CD8-positive, alpha-beta memory T cell (primary cell): ENCODE measurements around the gene NAA35. TPM values are rescaled to one million over a fixed set of nuclear protein-coding genes. Genes with fewer than 3 reads are reported as not detected.
A peak's percentile ranks its signal among the peaks of the same experiment; 100 is the strongest.

ENCODE experiments used
- CTCF ChIA-PET: fragments of 350-600 bp; sonication (Branson Sonifier 250); formaldehyde crosslinking; loops from one replicate; lab custom pipeline; 2021; ENCODE audit warnings: antibody characterized with exemption; lab: Charles Lee
- POLR2A ChIA-PET: fragments of 350-600 bp; sonication (Branson Sonifier 250); formaldehyde crosslinking; loops from one replicate; lab custom pipeline; 2021; ENCODE audit warnings: antibody characterized with exemption; lab: Charles Lee
- DNase-seq, 5 donors: peaks; one replicate each; pipeline versions ENCODE4 v3.0.0 to v3.0.0-alpha.2; 2020 to 2022; ENCODE audit warnings: mixed read lengths in 1 of 5
- H3K27ac ChIP-seq: one replicate; pipeline ENCODE4 v1.7.0; 2013; ENCODE audit warnings: low read depth, mild to moderate bottlenecking, low read length, moderate library complexity
- H3K27me3 ChIP-seq: 2 replicates; pipeline ENCODE4 v1.7.0; 2013; ENCODE audit warnings: low read length, mild to moderate bottlenecking; ENCODE audit not compliant: insufficient read depth, poor library complexity, severe bottlenecking
- H3K36me3 ChIP-seq: 2 replicates; pipeline ENCODE4 v1.7.0; 2013; ENCODE audit warnings: mild to moderate bottlenecking, low read length, moderate library complexity; ENCODE audit not compliant: insufficient read depth
- H3K4me1 ChIP-seq: 2 replicates; pipeline ENCODE4 v1.7.0; 2013; ENCODE audit warnings: mild to moderate bottlenecking, low read length, moderate library complexity; ENCODE audit not compliant: insufficient read depth
- H3K4me3 ChIP-seq: 2 replicates; pipeline ENCODE4 v1.7.0; 2013; ENCODE audit warnings: mild to moderate bottlenecking, low read length
- H3K9me3 ChIP-seq: 2 replicates; pipeline ENCODE4 v1.7.0; 2013; ENCODE audit warnings: mild to moderate bottlenecking, low read length
- H3K27ac Mint-ChIP-seq, 8 donors: one replicate each; pipeline ENCODE4 v1.8.0; 2020 to 2021; ENCODE audit warnings: mixed read lengths in 8 of 8, mild to moderate bottlenecking in 6 of 8, inconsistent platforms in 3 of 8, moderate library complexity in 3 of 8
- H3K27me3 Mint-ChIP-seq, 2 donors: one replicate each; pipeline ENCODE4 v1.8.0; 2020 to 2021; ENCODE audit warnings: mixed read lengths in 2 of 2, mild to moderate bottlenecking in 1 of 2, moderate library complexity in 1 of 2
- H3K36me3 Mint-ChIP-seq, 3 donors: one replicate each; pipeline ENCODE4 v1.8.0; 2020 to 2021; ENCODE audit warnings: mixed read lengths in 3 of 3, inconsistent platforms in 1 of 3, mild to moderate bottlenecking in 1 of 3
- H3K4me1 Mint-ChIP-seq, 3 donors: one replicate each; pipeline ENCODE4 v1.8.0; 2020 to 2021; ENCODE audit warnings: mixed read lengths in 3 of 3, inconsistent platforms in 1 of 3, mild to moderate bottlenecking in 1 of 3
- H3K4me3 Mint-ChIP-seq, 7 donors: one replicate each; pipeline ENCODE4 v1.8.0; 2020 to 2021; ENCODE audit warnings: mixed read lengths in 7 of 7, mild to moderate bottlenecking in 6 of 7, moderate library complexity in 4 of 7, inconsistent platforms in 2 of 7
- H3K9me3 Mint-ChIP-seq, 5 donors: one replicate each; pipeline ENCODE4 v1.8.0; 2020 to 2022; ENCODE audit warnings: mixed read lengths in 5 of 5, mild to moderate bottlenecking in 3 of 5, moderate library complexity in 2 of 5, inconsistent platforms in 1 of 5
- polyA plus RNA-seq: library from polyadenylated mRNA; unstranded; fragments of 300-500 nt; fragmentation: Illumina TruSeq; gene quantifications from one replicate; pipeline ENCODE4 v1.2.3, GENCODE V29; 2021
- total RNA-seq, 2 experiments: library from RNA; stranded (reverse); gene quantifications; one replicate each; pipeline ENCODE4 v1.2.3, GENCODE V29; 2021

The NAA35 gene
- total and polyA plus RNA-seq, 3 experiments from 2014 or later: 13.5 to 34.1 (median 32.8) TPM

DNA sequence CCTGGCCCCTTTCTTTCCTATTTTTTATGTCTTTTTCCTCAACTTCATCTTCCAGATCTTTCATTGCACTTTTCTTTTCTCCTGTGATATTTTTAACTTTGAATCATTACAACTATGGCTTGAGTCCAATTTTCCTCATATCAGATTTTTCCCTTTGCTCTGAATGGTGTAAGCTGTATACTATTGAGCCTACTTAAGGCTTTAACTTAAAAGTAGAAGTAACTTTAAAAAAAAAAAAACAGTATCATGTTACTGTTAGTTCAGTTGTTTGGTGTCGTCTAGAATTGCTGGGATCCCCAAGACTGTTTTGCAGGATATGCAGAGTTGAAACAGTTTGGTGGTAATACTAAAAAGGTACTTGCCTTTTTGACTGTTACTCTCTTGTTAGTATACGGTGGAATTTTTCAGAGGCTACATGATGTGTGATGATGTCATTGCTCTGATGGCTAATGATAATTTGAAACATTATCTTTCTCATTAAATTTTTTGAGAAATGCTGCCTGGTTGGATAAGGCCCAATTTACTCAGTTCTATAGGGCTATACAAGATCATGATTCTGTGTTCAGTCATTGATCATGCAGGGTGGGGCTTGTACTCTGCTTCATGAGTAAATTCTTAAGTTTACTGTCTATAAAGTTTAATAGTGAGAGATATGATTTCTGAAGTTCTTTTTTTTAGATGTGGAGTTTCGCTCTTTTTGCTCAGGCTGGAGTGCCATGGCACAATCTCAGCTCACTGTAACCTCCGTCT lies 8.8 kb downstream of the NAA35 start:
- Mint-ChIP-seq H3K4me3 (peak overlapping the region in 1 of 7 donors; percentile 36), H3K27ac (peak overlapping the region in 2 of 8 donors; percentile 5 to 63), H3K4me1 (peaks cover 32 to 63% (median 55%) of the 10 kb centered on the region in 3 donors), H3K9me3 (no peaks in the 10 kb centered on the region), H3K36me3 (peaks cover 7 to 73% (median 32%) of the 10 kb centered on the region in 3 donors), H3K27me3 (no peaks in the 10 kb centered on the region)
- H3K27me3 ChIP-seq: no peaks in the 10 kb centered on the region
- DNase-seq: no peak
- H3K27ac ChIP-seq: no peak overlapping the region
- ChIA-PET POLR2A (no interaction called here), CTCF (no interaction called here)
- no peak overlapping the region for H3K4me3 ChIP-seq
- no peaks in the 10 kb centered on the region for H3K36me3 ChIP-seq
- no peaks in the 10 kb centered on the region for H3K9me3 ChIP-seq
- H3K4me1 ChIP-seq: no peaks in the 10 kb centered on the region

DNA sequence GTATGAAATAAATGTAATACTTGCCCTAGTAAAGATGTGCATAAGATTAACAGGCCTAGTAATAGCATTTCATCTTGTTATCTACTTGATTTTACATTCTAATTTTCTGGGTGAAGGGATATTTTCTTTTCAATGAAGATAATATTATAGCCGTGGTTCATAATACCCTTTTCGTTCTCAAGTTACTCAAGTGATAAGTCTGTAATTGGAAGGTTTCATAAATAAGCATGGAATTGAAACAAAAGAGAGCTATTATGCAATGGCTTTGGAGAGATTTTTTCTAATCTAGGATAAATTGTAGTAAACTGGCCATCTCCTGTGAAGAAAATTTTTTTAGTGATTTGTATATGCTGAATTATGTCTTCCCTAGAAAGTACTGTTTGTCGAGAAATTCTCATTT lies 19.0 kb downstream of the NAA35 start:
- Histone ChIP-seq H3K36me3 (peaks cover 46% of the 10 kb centered on the region), H3K9me3 (no peaks in the 10 kb centered on the region), H3K4me3 (no peak overlapping the region), H3K27ac (no peak overlapping the region), H3K27me3 (no peaks in the 10 kb centered on the region), H3K4me1 (no peaks in the 10 kb centered on the region)
- Mint-ChIP-seq H3K9me3 (no peaks in the 10 kb centered on the region), H3K27ac (peak overlapping the region in 1 of 8 donors; percentile 9), H3K4me1 (peaks cover 6 to 10% (median 8%) of the 10 kb centered on the region in 3 donors), H3K4me3 (no peak overlapping the region), H3K27me3 (no peaks in the 10 kb centered on the region), H3K36me3 (peaks cover 5 to 74% (median 16%) of the 10 kb centered on the region in 3 donors)
- ChIA-PET POLR2A (no interaction called here), CTCF (no interaction called here)
- no peak for DNase-seq

DNA sequence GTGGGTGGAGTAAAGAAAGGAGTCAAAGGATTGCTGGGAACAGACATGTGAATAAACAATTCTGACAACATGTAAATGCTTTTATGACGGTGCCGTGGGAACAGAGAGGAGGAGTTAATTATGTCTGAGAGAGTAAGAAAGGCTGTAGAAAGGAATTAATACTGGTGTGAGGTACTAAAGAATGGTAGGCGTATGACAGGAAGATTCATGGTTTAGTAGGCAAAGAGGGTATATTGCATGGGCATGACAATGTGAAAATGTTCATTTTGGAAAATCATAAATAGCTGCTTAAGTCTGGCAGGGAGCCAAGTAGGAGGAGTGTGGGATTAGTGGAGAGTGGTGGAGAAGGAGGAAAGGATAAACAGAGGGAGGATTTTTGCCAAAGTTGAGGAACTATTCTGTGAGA lies 19.7 kb downstream of the NAA35 start:
- peaks cover 5 to 80% (median 21%) of the 10 kb centered on the region in 3 donors for H3K36me3 Mint-ChIP-seq
- H3K4me3 Mint-ChIP-seq: no peak overlapping the region
- H3K4me1 ChIP-seq: no peaks in the 10 kb centered on the region
- POLR2A ChIA-PET: no interaction called here
- no peak for DNase-seq
- H3K9me3 ChIP-seq: no peaks in the 10 kb centered on the region
- no peak overlapping the region for H3K4me3 ChIP-seq
- no peaks in the 10 kb centered on the region for H3K27me3 Mint-ChIP-seq
- CTCF ChIA-PET: no interaction called here
- peaks cover 46% of the 10 kb centered on the region for H3K36me3 ChIP-seq
- H3K27me3 ChIP-seq: no peaks in the 10 kb centered on the region
- no peak overlapping the region for H3K27ac ChIP-seq
- H3K27ac Mint-ChIP-seq: peak overlapping the region in 4 of 8 donors; percentile 2 to 93 (median 54)
- peaks cover 6 to 10% (median 8%) of the 10 kb centered on the region in 3 donors for H3K4me1 Mint-ChIP-seq
- H3K9me3 Mint-ChIP-seq: no peaks in the 10 kb centered on the region

DNA sequence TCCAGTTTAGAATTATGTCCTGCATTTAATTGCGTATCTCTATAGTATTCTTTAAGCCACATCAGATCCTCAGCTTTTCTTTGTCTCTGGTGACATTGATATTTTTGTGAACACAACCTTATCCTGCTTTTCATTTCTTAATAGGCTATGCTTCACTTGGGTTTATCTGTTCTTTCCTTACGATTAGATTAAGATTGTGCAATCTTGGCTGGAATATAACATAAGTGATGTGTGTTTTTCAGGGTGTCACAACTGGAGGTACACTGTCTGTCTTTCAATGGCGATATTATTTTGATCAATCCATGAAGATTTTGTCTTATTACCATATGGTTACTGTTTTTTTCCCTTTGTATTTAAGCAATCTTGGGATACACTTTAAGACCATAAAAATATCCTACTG lies 23.6 kb downstream of the NAA35 start:
- POLR2A ChIA-PET: no interaction called here
- H3K4me1 ChIP-seq: no peaks in the 10 kb centered on the region
- Mint-ChIP-seq H3K9me3 (no peaks in the 10 kb centered on the region), H3K36me3 (peaks cover 8 to 80% (median 25%) of the 10 kb centered on the region in 3 donors), H3K4me1 (peaks cover 0 to 4% (median 0%) of the 10 kb centered on the region in 3 donors), H3K27me3 (no peaks in the 10 kb centered on the region), H3K4me3 (no peak overlapping the region), H3K27ac (peak overlapping the region in 1 of 8 donors; percentile 38)
- no peaks in the 10 kb centered on the region for H3K9me3 ChIP-seq
- H3K36me3 ChIP-seq: peaks cover 37% of the 10 kb centered on the region
- no peak overlapping the region for H3K27ac ChIP-seq
- CTCF ChIA-PET: interaction anchor here (1.5 kb wide), 1 partner anchor 88 kb away, joined by 4 read pairs; no protein-coding TSS in a partner anchor
- no peaks in the 10 kb centered on the region for H3K27me3 ChIP-seq
- no peak overlapping the region for H3K4me3 ChIP-seq
- DNase-seq: no peak

DNA sequence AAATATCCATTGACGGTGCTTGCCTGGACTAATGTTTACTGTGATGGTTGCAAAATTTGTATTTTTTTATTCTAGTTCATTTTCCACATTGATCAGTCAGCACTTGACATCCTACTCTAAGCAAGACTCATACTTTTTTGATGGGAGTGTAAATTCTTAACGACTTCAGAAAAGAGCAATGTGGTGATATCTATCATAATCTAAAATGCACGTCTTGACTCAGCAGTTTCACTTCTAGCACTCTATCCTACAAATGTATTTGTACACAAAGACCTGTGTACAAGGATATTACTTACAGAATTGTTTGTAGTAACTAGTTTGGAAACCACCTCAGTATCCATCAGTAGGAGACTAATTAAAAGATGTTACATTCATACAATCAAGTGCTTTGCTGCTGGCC lies 24.0 kb downstream of the NAA35 start:
- Mint-ChIP-seq H3K27ac (peak overlapping the region in 1 of 8 donors; percentile 30), H3K27me3 (no peaks in the 10 kb centered on the region), H3K4me1 (peaks cover 0 to 2% (median 0%) of the 10 kb centered on the region in 3 donors), H3K9me3 (no peaks in the 10 kb centered on the region), H3K36me3 (peaks cover 9 to 79% (median 22%) of the 10 kb centered on the region in 3 donors), H3K4me3 (no peak overlapping the region)
- Histone ChIP-seq H3K27ac (no peak overlapping the region), H3K4me1 (no peaks in the 10 kb centered on the region), H3K9me3 (no peaks in the 10 kb centered on the region), H3K36me3 (peaks cover 34% of the 10 kb centered on the region), H3K4me3 (no peak overlapping the region), H3K27me3 (no peaks in the 10 kb centered on the region)
- ChIA-PET POLR2A (no interaction called here), CTCF (no interaction called here)
- no peak for DNase-seq

DNA sequence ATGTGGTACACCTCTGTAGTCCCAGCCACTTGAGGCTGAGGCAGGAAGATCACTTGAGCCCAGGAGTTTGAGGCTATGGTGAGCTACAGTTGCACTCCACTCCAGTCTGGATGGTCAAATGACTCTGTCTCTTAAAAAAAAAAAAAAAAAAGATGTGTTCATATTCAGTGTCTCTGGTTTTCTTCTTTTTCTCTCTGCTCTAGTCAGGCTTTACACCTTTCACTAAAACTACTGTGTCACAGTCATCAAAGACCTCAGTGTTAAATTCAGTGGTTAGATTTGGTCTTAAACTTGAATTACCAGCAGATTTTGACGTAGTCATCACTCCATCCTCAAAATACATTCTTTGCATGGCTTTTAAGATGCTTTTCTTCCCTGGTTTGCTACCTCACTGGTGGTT lies 28.8 kb downstream of the NAA35 start:
- peaks cover 10% of the 10 kb centered on the region for H3K36me3 ChIP-seq
- no peaks in the 10 kb centered on the region for H3K27me3 Mint-ChIP-seq
- POLR2A ChIA-PET: no interaction called here
- H3K9me3 ChIP-seq: no peaks in the 10 kb centered on the region
- CTCF ChIA-PET: no interaction called here
- H3K9me3 Mint-ChIP-seq: no peaks in the 10 kb centered on the region
- no peak overlapping the region for H3K4me3 ChIP-seq
- peaks cover 0 to 5% (median 0%) of the 10 kb centered on the region in 3 donors for H3K4me1 Mint-ChIP-seq
- H3K4me1 ChIP-seq: no peaks in the 10 kb centered on the region
- H3K36me3 Mint-ChIP-seq: peaks cover 3 to 70% (median 39%) of the 10 kb centered on the region in 3 donors
- DNase-seq: no peak
- H3K27ac ChIP-seq: no peak overlapping the region
- H3K27me3 ChIP-seq: no peaks in the 10 kb centered on the region
- H3K27ac Mint-ChIP-seq: no peak overlapping the region
- H3K4me3 Mint-ChIP-seq: no peak overlapping the region

DNA sequence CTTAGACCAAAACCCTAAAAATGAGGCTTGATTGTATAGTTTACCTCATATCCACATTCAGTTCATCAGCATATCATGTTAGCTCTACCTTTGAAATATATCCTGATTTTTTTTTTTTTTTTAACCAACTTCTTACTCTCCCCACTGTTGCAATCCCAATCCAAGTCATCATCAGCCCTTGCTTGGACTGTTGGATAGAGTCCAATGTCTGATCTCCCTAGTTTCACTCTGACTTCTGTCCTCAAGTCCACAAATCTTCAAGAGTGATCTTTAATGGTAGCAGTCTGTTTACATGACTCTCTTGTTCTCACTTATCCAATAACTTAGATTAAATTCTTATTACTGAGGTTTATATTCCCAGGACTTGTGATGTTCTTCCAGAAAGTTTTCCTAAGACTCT lies 30.8 kb downstream of the NAA35 start:
- CTCF ChIA-PET: no interaction called here
- Histone ChIP-seq H3K36me3 (peaks cover 10% of the 10 kb centered on the region), H3K27me3 (no peaks in the 10 kb centered on the region), H3K4me1 (no peaks in the 10 kb centered on the region), H3K9me3 (no peaks in the 10 kb centered on the region), H3K27ac (no peak overlapping the region), H3K4me3 (no peak overlapping the region)
- Mint-ChIP-seq H3K36me3 (peaks cover 11 to 71% (median 39%) of the 10 kb centered on the region in 3 donors), H3K4me1 (peaks cover 0 to 5% (median 0%) of the 10 kb centered on the region in 3 donors), H3K9me3 (no peaks in the 10 kb centered on the region), H3K27ac (no peak overlapping the region), H3K27me3 (no peaks in the 10 kb centered on the region), H3K4me3 (no peak overlapping the region)
- no peak for DNase-seq
- POLR2A ChIA-PET: no interaction called here

DNA sequence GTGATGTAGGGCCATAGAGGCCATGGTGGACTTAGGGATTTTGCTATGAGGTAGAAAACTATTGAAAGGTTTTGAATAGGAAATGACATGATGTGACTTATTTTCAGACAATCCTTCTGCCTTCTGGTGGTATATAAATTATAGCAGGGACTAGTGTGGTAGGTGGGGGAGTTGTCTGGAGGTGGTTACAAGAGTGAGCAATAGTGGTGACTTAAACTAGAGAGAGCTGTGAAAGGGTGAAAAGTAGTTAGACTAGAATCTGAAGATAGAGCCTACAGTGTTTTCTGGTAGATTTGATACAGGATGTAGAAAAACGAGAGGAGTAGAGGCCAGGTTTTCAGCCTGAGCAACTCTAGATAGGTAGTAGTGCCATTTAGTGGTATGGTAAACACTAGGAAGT lies 32.3 kb downstream of the NAA35 start:
- POLR2A ChIA-PET: no interaction called here
- peaks cover 14 to 74% (median 46%) of the 10 kb centered on the region in 3 donors for H3K36me3 Mint-ChIP-seq
- H3K4me3 Mint-ChIP-seq: no peak overlapping the region
- no peak overlapping the region for H3K27ac ChIP-seq
- H3K27ac Mint-ChIP-seq: peak overlapping the region in 3 of 8 donors; percentile 23 to 67 (median 32)
- no peaks in the 10 kb centered on the region for H3K9me3 Mint-ChIP-seq
- H3K4me1 ChIP-seq: no peaks in the 10 kb centered on the region
- CTCF ChIA-PET: no interaction called here
- DNase-seq: peak in 1 of 5 donors; percentile 1
- H3K4me3 ChIP-seq: no peak overlapping the region
- peaks cover 0 to 5% (median 0%) of the 10 kb centered on the region in 3 donors for H3K4me1 Mint-ChIP-seq
- H3K36me3 ChIP-seq: peaks cover 10% of the 10 kb centered on the region
- H3K9me3 ChIP-seq: no peaks in the 10 kb centered on the region
- H3K27me3 Mint-ChIP-seq: no peaks in the 10 kb centered on the region
- H3K27me3 ChIP-seq: no peaks in the 10 kb centered on the region
